PFSK-1 (cell line): Measurements from ENCODE around the gene FAM184A.

Source experiments
- POLR2AphosphoS5 ChIP-seq: IDR thresholded peaks from 2 replicates; pipeline ENCODE4 v1.6.1; 2012; ENCODE audit warnings: low read depth, mild to moderate bottlenecking, control low read depth, low read length, moderate library complexity
- SIN3A ChIP-seq: IDR thresholded peaks from 2 replicates; pipeline ENCODE4 v1.6.1; 2012; ENCODE audit warnings: mild to moderate bottlenecking, low read length, moderate library complexity, borderline replicate concordance; ENCODE audit not compliant: insufficient read depth

DNA sequence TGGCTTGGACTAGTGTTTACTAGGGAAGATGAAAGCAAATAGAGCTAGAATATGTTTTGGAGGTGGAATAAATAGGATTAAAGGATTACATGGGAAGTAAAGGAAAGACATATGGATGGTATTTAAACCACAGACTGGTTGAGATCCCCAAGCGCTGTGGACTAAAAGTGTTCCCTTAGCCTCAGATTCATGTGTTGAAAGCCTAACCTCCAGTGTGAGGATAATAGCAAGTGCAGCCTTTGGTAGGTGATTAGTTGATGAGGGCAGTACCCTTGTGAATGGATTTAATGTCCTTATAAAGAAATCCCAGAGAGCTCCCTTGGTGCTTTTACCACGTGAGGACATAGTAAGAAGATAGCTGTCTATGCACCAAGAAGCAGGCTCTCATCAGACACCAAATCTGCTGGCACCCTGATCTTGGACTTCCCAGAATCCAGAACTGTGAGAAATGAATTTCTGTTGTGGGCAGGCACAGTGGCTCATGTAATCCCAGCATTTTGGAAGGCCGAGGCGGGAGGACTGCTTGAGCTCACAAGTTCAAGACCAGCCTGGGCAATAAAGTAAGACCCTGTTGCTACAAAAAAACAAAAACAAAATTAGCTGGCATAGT is 86.2 kb downstream of the FAM184A start:
- no peak for TF ChIP-seq SIN3A
- TF ChIP-seq POLR2AphosphoS5: no peak
